Measurements from ENCODE around the gene NEDD8. TPM values are rescaled to one million over a fixed set of nuclear protein-coding genes. Genes with fewer than 3 reads are reported as not detected.

The NEDD8 gene
- total RNA-seq, 2 donors from 2014 or later: 128 to 243 TPM

GRCh38 chr14:24181371-24182077, 50.6 kb downstream of the NEDD8 start:
- H3K4me1 Mint-ChIP-seq: no peaks in the 10 kb centered on the region
- H3K27ac Mint-ChIP-seq: no peak overlapping the region
- peak; percentile 8 for ATAC-seq (replicated peaks)
- no peaks in the 10 kb centered on the region for H3K9me3 Mint-ChIP-seq
- peaks cover 85% of the 10 kb centered on the region for H3K36me3 Mint-ChIP-seq (ENCODE audit: low read depth)
- H3K4me3 Mint-ChIP-seq: no peak overlapping the region
- H3K27me3 Mint-ChIP-seq: no peaks in the 10 kb centered on the region

GRCh38 chr14:24179961-24180796, 52.0 kb downstream of the NEDD8 start:
- Mint-ChIP-seq H3K36me3 (ENCODE audit: low read depth) (peaks cover 85% of the 10 kb centered on the region), H3K4me1 (no peaks in the 10 kb centered on the region), H3K27me3 (no peaks in the 10 kb centered on the region), H3K9me3 (no peaks in the 10 kb centered on the region), H3K4me3 (no peak overlapping the region), H3K27ac (peak overlapping the region; percentile 5)
- ATAC-seq (replicated peaks): no peak

- Mint-ChIP-seq H3K4me1 (no peaks in the 10 kb centered on the region), H3K27me3 (no peaks in the 10 kb centered on the region), H3K36me3 (ENCODE audit: low read depth) (peaks cover 86% of the 10 kb centered on the region), H3K9me3 (no peaks in the 10 kb centered on the region), H3K27ac (peak overlapping the region; percentile 5), H3K4me3 (no peak overlapping the region)
- ATAC-seq (replicated peaks): no peak
Measured at GRCh38 chr14:24179294-24179960, 52.7 kb downstream of the NEDD8 start.

GRCh38 chr14:24178399-24179178, 53.6 kb downstream of the NEDD8 start:
- ATAC-seq (replicated peaks): no peak
- H3K4me1 Mint-ChIP-seq: no peaks in the 10 kb centered on the region
- H3K9me3 Mint-ChIP-seq: no peaks in the 10 kb centered on the region
- H3K36me3 Mint-ChIP-seq (ENCODE audit: low read depth): peaks cover 90% of the 10 kb centered on the region
- peak overlapping the region; percentile 5 for H3K27ac Mint-ChIP-seq
- no peak overlapping the region for H3K4me3 Mint-ChIP-seq
- H3K27me3 Mint-ChIP-seq: no peaks in the 10 kb centered on the region

- Mint-ChIP-seq H3K27me3 (no peaks in the 10 kb centered on the region), H3K4me1 (no peaks in the 10 kb centered on the region), H3K36me3 (ENCODE audit: low read depth) (peaks cover 90% of the 10 kb centered on the region), H3K27ac (no peak overlapping the region), H3K9me3 (no peaks in the 10 kb centered on the region), H3K4me3 (no peak overlapping the region)
- ATAC-seq (replicated peaks): no peak
Measured at GRCh38 chr14:24177891-24178290, 54.3 kb downstream of the NEDD8 start.

- no peak for ATAC-seq (replicated peaks)
- Mint-ChIP-seq H3K9me3 (no peaks in the 10 kb centered on the region), H3K27ac (peak overlapping the region; percentile 59), H3K36me3 (ENCODE audit: low read depth) (peaks cover 87% of the 10 kb centered on the region), H3K27me3 (no peaks in the 10 kb centered on the region), H3K4me3 (no peak overlapping the region), H3K4me1 (no peaks in the 10 kb centered on the region)
Measured at GRCh38 chr14:24177041-24177825, 54.9 kb downstream of the NEDD8 start.

- no peaks in the 10 kb centered on the region for H3K4me1 Mint-ChIP-seq
- H3K36me3 Mint-ChIP-seq (ENCODE audit: low read depth): peaks cover 88% of the 10 kb centered on the region
- H3K27ac Mint-ChIP-seq: peak overlapping the region; percentile 59
- no peaks in the 10 kb centered on the region for H3K27me3 Mint-ChIP-seq
- H3K4me3 Mint-ChIP-seq: no peak overlapping the region
- no peaks in the 10 kb centered on the region for H3K9me3 Mint-ChIP-seq
- ATAC-seq (replicated peaks): no peak
Measured at GRCh38 chr14:24176599-24176998, 55.6 kb downstream of the NEDD8 start.

- Mint-ChIP-seq H3K9me3 (no peaks in the 10 kb centered on the region), H3K27ac (peak overlapping the region; percentile 25), H3K4me1 (peaks cover 6% of the 10 kb centered on the region), H3K36me3 (ENCODE audit: low read depth) (peaks cover 84% of the 10 kb centered on the region), H3K27me3 (no peaks in the 10 kb centered on the region), H3K4me3 (peak overlapping the region; percentile 25)
- no peak for ATAC-seq (replicated peaks)
Measured at GRCh38 chr14:24172871-24173281, 59.3 kb downstream of the NEDD8 start.

- ATAC-seq (replicated peaks): no peak
- Mint-ChIP-seq H3K9me3 (no peaks in the 10 kb centered on the region), H3K4me1 (peaks cover 9% of the 10 kb centered on the region), H3K27me3 (no peaks in the 10 kb centered on the region), H3K36me3 (ENCODE audit: low read depth) (peaks cover 84% of the 10 kb centered on the region), H3K27ac (no peak overlapping the region), H3K4me3 (peak overlapping the region; percentile 74)
Measured at GRCh38 chr14:24172261-24172860, 59.8 kb downstream of the NEDD8 start.

GRCh38 chr14:24171422-24172260, 60.5 kb downstream of the NEDD8 start, which contains the start of gene REC8:
Gene REC8 (plus strand): TSS chr14:24172080. CDS start chr14:24172553, 473 bp downstream.
- H3K4me1 Mint-ChIP-seq: peaks cover 10% of the 10 kb centered on the region
- H3K36me3 Mint-ChIP-seq (ENCODE audit: low read depth): peaks cover 84% of the 10 kb centered on the region
- peak within 1 kb of the TSS; percentile 86 for H3K27ac Mint-ChIP-seq
- H3K9me3 Mint-ChIP-seq: no peaks in the 10 kb centered on the region
- peak within 1 kb of the TSS; percentile 74 for H3K4me3 Mint-ChIP-seq
- ATAC-seq (replicated peaks): peak; percentile 70
- no peaks in the 10 kb centered on the region for H3K27me3 Mint-ChIP-seq

- Mint-ChIP-seq H3K36me3 (ENCODE audit: low read depth) (peaks cover 86% of the 10 kb centered on the region), H3K27ac (peak overlapping the region; percentile 32), H3K9me3 (no peaks in the 10 kb centered on the region), H3K27me3 (no peaks in the 10 kb centered on the region), H3K4me3 (no peak overlapping the region), H3K4me1 (peaks cover 23% of the 10 kb centered on the region)
- no peak for ATAC-seq (replicated peaks)
Measured at GRCh38 chr14:24167469-24168114, 64.6 kb downstream of the NEDD8 start.

Measured in activated T-helper 17 cell treated with anti-CD3 and anti-CD28 coated beads, Interleukin-2, amount 50 U/mL, for 72 hours (primary cell).